Gastrocnemius medialis (tissue), 4 donors: ENCODE data around the gene TUBB1. TPM values are rescaled to one million over a fixed set of nuclear protein-coding genes. Genes with fewer than 3 reads are reported as not detected.
"Not testable (repeated sequence)": the region's sequence is repeated elsewhere in the genome, so short reads cannot be mapped to it uniquely, and the experiment has no call there.

ENCODE experiments used
- ATAC-seq, 2 donors: fragments of 150-250 bp; one replicate each; pipeline ENCODE4 v1.9.1; 2016
- DNase-seq, 2 donors: peaks; one replicate each; pipeline ENCODE4 v3.0.0-alpha.2; 2019
- H3K27ac ChIP-seq, 4 donors: fragments of 200-600 bp; sonication (generic); 1 replicate in 1 of 4; 2 replicates in 3 of 4; pipeline ENCODE4 v1.5.1; 2016 to 2018; ENCODE audit warnings: mild to moderate bottlenecking in 2 of 4, moderate library complexity in 1 of 4
- H3K27me3 ChIP-seq, 3 donors: fragments of 200-600 bp; sonication (generic) in 2 of 3; 1 replicate in 1 of 3; 2 replicates in 2 of 3; pipeline versions ENCODE4 v1.5.1 to v1.6.0; 2016 to 2019; ENCODE audit warnings: mild to moderate bottlenecking in 1 of 3, moderate library complexity in 1 of 3
- H3K36me3 ChIP-seq, 2 donors: fragments of 200-600 bp; sonication (generic) in 1 of 2; one replicate each; pipeline ENCODE4 v1.5.1; 2017 to 2018
- H3K4me1 ChIP-seq, 2 donors: fragments of 200-600 bp; sonication (generic) in 1 of 2; one replicate each; pipeline ENCODE4 v1.5.1; 2016 to 2017; ENCODE audit warnings: mild to moderate bottlenecking in 2 of 2
- H3K4me3 ChIP-seq, 4 donors: fragments of 200-600 bp; sonication (generic) in 3 of 4; 1 replicate in 1 of 4; 2 replicates in 3 of 4; pipeline ENCODE4 v1.5.1; 2016 to 2019; ENCODE audit warnings: mild to moderate bottlenecking in 2 of 4
- H3K9me3 ChIP-seq, 3 donors: fragments of 200-600 bp; sonication (generic) in 2 of 3; 1 replicate in 1 of 3; 2 replicates in 2 of 3; pipeline ENCODE4 v1.5.1; 2016 to 2019
- CTCF ChIP-seq, 5 experiments: fragments of 450-650 bp in 3 of 5; fragments of 200-600 bp in 2 of 5; sonication (generic) in 2 of 5; IDR thresholded peaks in 4 of 5; conservative IDR thresholded peaks in 1 of 5; 1 replicate in 4 of 5; 2 replicates in 1 of 5; pipeline ENCODE4 v1.5.1; 2016 to 2019; ENCODE audit warnings: antibody characterized with exemption in 5 of 5, mild to moderate bottlenecking in 3 of 5, moderate library complexity in 3 of 5
- POLR2A ChIP-seq, 2 donors: fragments of 450-650 bp; IDR thresholded peaks; one replicate each; pipeline ENCODE4 v1.6.1; 2017; ENCODE audit warnings: antibody characterized with exemption in 2 of 2, mild to moderate bottlenecking in 2 of 2, moderate library complexity in 2 of 2
- in situ Hi-C, 4 donors: fragments of 200-750 bp; cut with MboI; loops; one replicate each; pipeline versions ENCODE4 v1.15.0 to v1.8.0; 2017; ENCODE audit warnings: low sequenced_read_pairs in 4 of 4
- intact Hi-C: fragments of 100-400 bp; cut with DNase I; formaldehyde crosslinking; loops from one replicate; pipeline ENCODE4 v1.15.1; 2023; ENCODE audit warnings: low total_unique reads
- total RNA-seq, 4 donors: library from RNA; depleted of rRNA; stranded (reverse); fragments of >200 nt; gene quantifications; one replicate each; pipeline versions ENCODE4 v1.1.0 to v1.2.3, GENCODE V29; 2016

TUBB1 gene
- total RNA-seq, 4 donors from 2014 or later: 0.07 TPM; not detected in 3

GRCh38 chr20:59010321-59010994 is 8.8 kb upstream of the TUBB1 start:
- no peak for TF ChIP-seq CTCF (IDR thresholded peaks at IDR 0.05 in 4 of 5, conservative IDR thresholded peaks at IDR 0.05 in 1 of 5)
- no peak for TF ChIP-seq POLR2A (IDR thresholded peaks at IDR 0.05)
- no peak for DNase-seq
- Histone ChIP-seq H3K9me3 (no peaks in the 10 kb centered on the region), H3K27ac (peak overlapping the region in 1 of 4 donors; percentile 22), H3K4me3 (no peak overlapping the region), H3K36me3 (no peaks in the 10 kb centered on the region), H3K4me1 (peaks cover 10 to 16% of the 10 kb centered on the region in 2 donors), H3K27me3 (no peaks in the 10 kb centered on the region)
- intact Hi-C loops: no loop called here
- in situ Hi-C loops: no loop called here
- no peak for ATAC-seq

GRCh38 chr20:59010995-59011873 is 8.0 kb upstream of the TUBB1 start:
- H3K27me3 ChIP-seq: no peaks in the 10 kb centered on the region
- H3K4me3 ChIP-seq: no peak overlapping the region
- DNase-seq (no peak), ATAC-seq (no peak)
- in situ Hi-C loops: no loop called here
- H3K4me1 ChIP-seq: peaks cover 2 to 8% of the 10 kb centered on the region in 2 donors
- H3K27ac ChIP-seq: peak overlapping the region in 2 of 4 donors; percentile 10 to 22
- intact Hi-C loops: no loop called here
- no peaks in the 10 kb centered on the region for H3K9me3 ChIP-seq
- no peak for TF ChIP-seq CTCF (IDR thresholded peaks at IDR 0.05 in 4 of 5, conservative IDR thresholded peaks at IDR 0.05 in 1 of 5)
- no peak for TF ChIP-seq POLR2A (IDR thresholded peaks at IDR 0.05)
- H3K36me3 ChIP-seq: no peaks in the 10 kb centered on the region

GRCh38 chr20:59011874-59012157 is 7.4 kb upstream of the TUBB1 start:
- H3K9me3 ChIP-seq, H3K36me3 ChIP-seq, H3K27me3 ChIP-seq, intact Hi-C loops, H3K27ac ChIP-seq, ATAC-seq, H3K4me3 ChIP-seq, H3K4me1 ChIP-seq, DNase-seq, in situ Hi-C loops: not testable (repeated sequence)

GRCh38 chr20:59013031-59013951 is 5.9 kb upstream of the TUBB1 start:
- no peak overlapping the region for H3K27ac ChIP-seq
- H3K27me3 ChIP-seq: no peaks in the 10 kb centered on the region
- TF ChIP-seq POLR2A (IDR thresholded peaks at IDR 0.05): no peak
- TF ChIP-seq CTCF (IDR thresholded peaks at IDR 0.05 in 4 of 5, conservative IDR thresholded peaks at IDR 0.05 in 1 of 5): no peak
- H3K4me3 ChIP-seq: no peak overlapping the region
- no peaks in the 10 kb centered on the region for H3K4me1 ChIP-seq
- intact Hi-C loops: no loop called here
- ATAC-seq (no peak), DNase-seq (no peak)
- H3K36me3 ChIP-seq: no peaks in the 10 kb centered on the region
- no peaks in the 10 kb centered on the region for H3K9me3 ChIP-seq
- in situ Hi-C loops: no loop called here
